ENCODE measurements around the gene HLA-DMB. TPM values are rescaled to one million over a fixed set of nuclear protein-coding genes. Genes with fewer than 3 reads are reported as not detected.

The HLA-DMB gene
- total RNA-seq, 1 donor from 2014 or later, result 1.1 TPM

GRCh38 chr6:32967151-32968091 is 26.6 kb upstream of the HLA-DMB start:
- DNase-seq (ENCODE audit: low spot score, unreplicated experiment), result no peak
- peak overlapping the region; percentile 99 for H3K27ac Mint-ChIP-seq
- peaks cover 13% of the 10 kb centered on the region for H3K4me1 Mint-ChIP-seq (ENCODE audit: low read depth)
- no peaks in the 10 kb centered on the region for H3K9me3 Mint-ChIP-seq (ENCODE audit: low read depth)
- H3K4me3 Mint-ChIP-seq (ENCODE audit: low read depth), result peak overlapping the region; percentile 92
- H3K36me3 Mint-ChIP-seq (ENCODE audit: insufficient read depth), result peaks cover 6% of the 10 kb centered on the region
- H3K27me3 Mint-ChIP-seq, result no peaks in the 10 kb centered on the region
- peak; percentile 54 for TF ChIP-seq CTCF (IDR thresholded peaks at IDR 0.05; ENCODE audit: unreplicated experiment)

DNA sequence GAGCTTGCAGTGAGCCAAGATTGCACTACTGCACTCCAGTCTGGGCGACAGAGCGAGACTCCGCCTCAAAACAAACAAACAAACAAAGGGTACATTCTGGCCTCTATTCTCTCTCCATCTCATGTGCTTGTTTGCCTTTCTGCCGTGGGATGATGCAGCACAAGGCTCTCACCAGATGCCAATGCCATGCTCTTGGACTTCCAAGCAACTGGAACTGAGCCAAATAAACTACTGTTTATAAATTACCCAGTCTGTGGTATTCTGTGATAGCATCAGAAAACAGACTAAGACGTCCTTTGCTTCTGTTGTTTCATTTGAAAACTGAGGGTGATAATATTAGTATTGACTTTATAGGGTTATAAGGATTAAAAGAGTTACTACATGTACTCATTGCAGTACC is 23.9 kb upstream of the HLA-DMB start:
- TF ChIP-seq CTCF (IDR thresholded peaks at IDR 0.05; ENCODE audit: unreplicated experiment), result no peak
- Mint-ChIP-seq H3K4me3 (ENCODE audit: low read depth) (no peak overlapping the region), H3K9me3 (ENCODE audit: low read depth) (peaks cover 5% of the 10 kb centered on the region)

DNA sequence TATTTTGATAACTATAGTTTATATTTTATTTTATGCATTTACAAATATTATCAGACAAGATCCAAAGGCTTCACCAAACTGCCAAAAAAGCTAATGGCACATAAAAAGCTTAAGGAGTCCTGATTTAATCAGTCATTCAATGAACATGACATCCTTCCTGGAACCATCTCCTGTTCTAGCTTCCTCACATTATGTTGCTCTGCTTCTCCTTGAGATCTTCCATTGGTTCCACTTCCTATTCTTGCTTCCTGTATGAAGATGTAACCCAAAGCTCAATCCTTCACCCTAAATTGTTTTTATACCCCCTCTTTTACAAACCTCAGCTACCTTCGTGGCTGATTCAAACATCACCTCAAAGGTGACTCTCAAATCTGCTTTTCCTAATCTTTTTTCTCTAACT is 23.0 kb upstream of the HLA-DMB start:
- Mint-ChIP-seq H3K27ac (no peak overlapping the region), H3K4me1 (ENCODE audit: low read depth) (peaks cover 13% of the 10 kb centered on the region), H3K9me3 (ENCODE audit: low read depth) (peaks cover 5% of the 10 kb centered on the region), H3K4me3 (ENCODE audit: low read depth) (no peak overlapping the region), H3K27me3 (no peaks in the 10 kb centered on the region), H3K36me3 (ENCODE audit: insufficient read depth) (peaks cover 2% of the 10 kb centered on the region)
- TF ChIP-seq CTCF (IDR thresholded peaks at IDR 0.05; ENCODE audit: unreplicated experiment), result no peak
- DNase-seq (ENCODE audit: low spot score, unreplicated experiment), result no peak

More for the DNA sequence above, 23.9 kb upstream of the HLA-DMB start:
- Mint-ChIP-seq H3K36me3 (ENCODE audit: insufficient read depth) (peaks cover 2% of the 10 kb centered on the region), H3K4me1 (ENCODE audit: low read depth) (peaks cover 13% of the 10 kb centered on the region), H3K27me3 (no peaks in the 10 kb centered on the region), H3K27ac (no peak overlapping the region)
- no peak for DNase-seq (ENCODE audit: low spot score, unreplicated experiment)

DNA sequence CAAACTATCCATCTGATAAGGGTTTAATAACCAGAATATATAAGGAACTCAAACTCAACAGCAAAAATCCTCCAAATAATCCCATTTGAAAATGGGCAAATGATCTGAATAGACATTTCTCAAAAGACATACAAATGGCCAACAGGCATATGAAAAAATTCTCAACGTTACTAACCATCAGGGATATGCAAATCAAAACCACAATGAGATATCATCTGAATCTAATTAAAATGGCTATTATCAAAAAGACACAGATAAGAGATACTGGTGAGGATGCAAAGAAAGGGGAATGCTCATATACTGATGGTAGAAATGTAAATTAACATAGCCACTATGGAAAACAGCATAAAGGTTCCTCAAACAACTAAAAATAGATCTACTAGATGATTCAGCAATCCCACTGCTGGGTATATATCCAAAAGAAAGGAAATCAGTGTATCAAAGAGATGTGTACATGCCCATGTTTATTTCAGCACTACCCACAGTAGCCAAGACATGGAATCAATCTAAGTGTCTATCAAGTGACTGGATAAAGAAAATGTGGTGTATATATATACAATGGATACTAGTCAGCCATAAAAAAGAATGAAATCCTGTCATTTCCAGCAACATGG is 21.5 kb upstream of the HLA-DMB start:
- peaks cover 5% of the 10 kb centered on the region for H3K9me3 Mint-ChIP-seq (ENCODE audit: low read depth)
- H3K27ac Mint-ChIP-seq, result no peak overlapping the region
- no peak for TF ChIP-seq CTCF (IDR thresholded peaks at IDR 0.05; ENCODE audit: unreplicated experiment)
- H3K36me3 Mint-ChIP-seq (ENCODE audit: insufficient read depth), result peaks cover 2% of the 10 kb centered on the region
- peaks cover 4% of the 10 kb centered on the region for H3K27me3 Mint-ChIP-seq
- no peak for DNase-seq (ENCODE audit: low spot score, unreplicated experiment)
- no peak overlapping the region for H3K4me3 Mint-ChIP-seq (ENCODE audit: low read depth)
- peaks cover 8% of the 10 kb centered on the region for H3K4me1 Mint-ChIP-seq (ENCODE audit: low read depth)

- Mint-ChIP-seq H3K27me3 (peaks cover 7% of the 10 kb centered on the region), H3K36me3 (ENCODE audit: insufficient read depth) (peaks cover 2% of the 10 kb centered on the region), H3K4me3 (ENCODE audit: low read depth) (no peak overlapping the region), H3K4me1 (ENCODE audit: low read depth) (no peaks in the 10 kb centered on the region), H3K9me3 (ENCODE audit: low read depth) (peaks cover 5% of the 10 kb centered on the region), H3K27ac (no peak overlapping the region)
- no peak for TF ChIP-seq CTCF (IDR thresholded peaks at IDR 0.05; ENCODE audit: unreplicated experiment)
- DNase-seq (ENCODE audit: low spot score, unreplicated experiment), result no peak
These were observed 19.7 kb upstream of the HLA-DMB start for GRCh38 chr6:32960563-32960962.
